Lung (tissue), 16 donors: Measurements from ENCODE around the gene IL23R. TPM values are rescaled to one million over a fixed set of nuclear protein-coding genes. Genes with fewer than 3 reads are reported as not detected.

Experiments used
- ATAC-seq: fragments of 200-7000 bp; cut with Tn5 transposase; one replicate; pipeline ENCODE4 v1.9.1; 2020; ENCODE audit warnings: moderate number of reproducible peaks; ENCODE audit not compliant: insufficient read depth, low FRiP score
- DNase-seq, 3 donors: peaks; one replicate each; pipeline ENCODE4 v3.0.0-alpha.2; 2013 to 2017
- H3K27ac ChIP-seq, 2 donors: one replicate each; pipeline ENCODE4 v1.5.1; 2013; ENCODE audit warnings: mild to moderate bottlenecking in 2 of 2, moderate library complexity in 2 of 2, control low read depth in 1 of 2, inconsistent platforms in 1 of 2, low read depth in 1 of 2, low read length in 1 of 2
- H3K27me3 ChIP-seq, 3 donors: one replicate each; pipeline ENCODE4 v1.5.1; 2013; ENCODE audit warnings: low read length in 2 of 3; ENCODE audit not compliant: control insufficient read depth in 3 of 3, insufficient read depth in 3 of 3
- H3K36me3 ChIP-seq, 4 donors: one replicate each; pipeline ENCODE4 v1.5.1; 2013; ENCODE audit warnings: low read length in 4 of 4, mild to moderate bottlenecking in 1 of 4, moderate library complexity in 1 of 4; ENCODE audit not compliant: control insufficient read depth in 4 of 4, insufficient read depth in 4 of 4
- H3K4me1 ChIP-seq, 5 donors: one replicate each; pipeline ENCODE4 v1.5.1; 2013; ENCODE audit warnings: low read length in 5 of 5, mild to moderate bottlenecking in 2 of 5, moderate library complexity in 1 of 5; ENCODE audit not compliant: control insufficient read depth in 5 of 5, insufficient read depth in 5 of 5
- H3K4me3 ChIP-seq: one replicate; pipeline ENCODE4 v1.5.1; 2013; ENCODE audit warnings: mild to moderate bottlenecking, control low read depth, moderate library complexity
- H3K9ac ChIP-seq, 2 donors: one replicate each; pipeline ENCODE4 v1.5.1; 2013; ENCODE audit warnings: low read length in 2 of 2, control low read depth in 1 of 2; ENCODE audit not compliant: insufficient read depth in 1 of 2
- H3K9me3 ChIP-seq, 4 donors: one replicate each; pipeline ENCODE4 v1.5.1; 2013; ENCODE audit warnings: low read length in 3 of 4, mild to moderate bottlenecking in 1 of 4, moderate library complexity in 1 of 4; ENCODE audit not compliant: control insufficient read depth in 4 of 4, insufficient read depth in 3 of 4
- WGBS, 2 donors: extraction: QIAGEN DNeasy Blood & Tissue Kit; methylation state at CpG; one replicate each; pipeline ENCODE4 v1.1.7; 2013; 5-methylcytosine and 5-hydroxymethylcytosine counted together
- long read RNA-seq, 5 donors: transcript quantifications; one replicate each; lab custom pipeline, GENCODE V29; 2026
- polyA plus RNA-seq, 2 donors: library from polyadenylated mRNA; stranded (reverse); fragments of 200-250 nt; gene quantifications; one replicate each; pipeline ENCODE4 v1.2.1, GENCODE V29; 2013
- total RNA-seq, 2 donors: library from RNA; depleted of rRNA in 1 of 2; stranded (reverse); fragments of >200 nt in 1 of 2; gene quantifications; one replicate each; pipeline ENCODE4 v1.2.1, GENCODE V29; 2014 to 2021
- TF ChIP-seq, protein P1 (sequence below): IDR thresholded peaks from 2 replicates; pipeline ENCODE4 v1.5.1; 2012; ENCODE audit warnings: mild to moderate bottlenecking; ENCODE audit errors: control extremely low read depth, extremely low read depth
- donor health status: control.
- donor health status: control.
- donor health status: Bipolar disorder and iron deficiency.
- donor health status: healthy.
- donor health status: DM: yes; HTN: yes; CAD: no.

Gene IL23R, protein sequence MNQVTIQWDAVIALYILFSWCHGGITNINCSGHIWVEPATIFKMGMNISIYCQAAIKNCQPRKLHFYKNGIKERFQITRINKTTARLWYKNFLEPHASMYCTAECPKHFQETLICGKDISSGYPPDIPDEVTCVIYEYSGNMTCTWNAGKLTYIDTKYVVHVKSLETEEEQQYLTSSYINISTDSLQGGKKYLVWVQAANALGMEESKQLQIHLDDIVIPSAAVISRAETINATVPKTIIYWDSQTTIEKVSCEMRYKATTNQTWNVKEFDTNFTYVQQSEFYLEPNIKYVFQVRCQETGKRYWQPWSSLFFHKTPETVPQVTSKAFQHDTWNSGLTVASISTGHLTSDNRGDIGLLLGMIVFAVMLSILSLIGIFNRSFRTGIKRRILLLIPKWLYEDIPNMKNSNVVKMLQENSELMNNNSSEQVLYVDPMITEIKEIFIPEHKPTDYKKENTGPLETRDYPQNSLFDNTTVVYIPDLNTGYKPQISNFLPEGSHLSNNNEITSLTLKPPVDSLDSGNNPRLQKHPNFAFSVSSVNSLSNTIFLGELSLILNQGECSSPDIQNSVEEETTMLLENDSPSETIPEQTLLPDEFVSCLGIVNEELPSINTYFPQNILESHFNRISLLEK
- under 1 TPM; 0.15 to 0.60 TPM for total RNA-seq
- under 1 TPM in 1 of 2 donors, not detected in 1; 0.03 TPM for polyA plus RNA-seq
- long read RNA-seq, donor 1: 0 reads
- long read RNA-seq, donor 2: 0 reads
- long read RNA-seq, donor 3: 0 reads
- long read RNA-seq, donor 4: 0 reads
- long read RNA-seq, donor 5: 0 reads

DNA sequence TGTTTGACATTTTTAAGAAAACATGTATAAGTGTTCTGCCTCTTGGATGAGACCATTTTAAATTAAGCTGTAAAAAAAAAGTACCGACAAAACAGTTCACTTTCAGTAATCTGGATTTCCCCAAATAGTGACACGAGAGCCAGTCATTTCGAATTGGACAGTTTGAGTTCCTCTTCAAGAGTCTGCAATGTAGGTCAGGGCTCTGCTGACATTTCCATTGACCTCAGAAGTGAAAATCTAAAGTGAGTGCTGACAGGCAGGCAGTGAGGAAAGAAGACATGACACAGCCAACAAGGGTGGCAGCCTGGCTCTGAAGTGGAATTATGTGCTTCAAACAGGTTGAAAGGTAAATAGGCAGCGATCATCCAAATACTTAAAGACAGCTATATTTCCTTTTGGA lies at the start of gene IL23R:
IL23R (plus strand) TSS at position 259 of the 400 bp plus-strand sequence. CDS start 1,667 bp downstream, outside the sequence.
- H3K9ac ChIP-seq: no peak within 1 kb of the TSS
- DNase-seq (no peak), ATAC-seq (no peak)
- WGBS, 2 donors: 40 to 72% methylated on average over 4 of the region's 4 CpGs
- no peak within 1 kb of the TSS for H3K27ac ChIP-seq
- no peaks in the 10 kb centered on the region for H3K27me3 ChIP-seq
- TF ChIP-seq, protein P1, sequence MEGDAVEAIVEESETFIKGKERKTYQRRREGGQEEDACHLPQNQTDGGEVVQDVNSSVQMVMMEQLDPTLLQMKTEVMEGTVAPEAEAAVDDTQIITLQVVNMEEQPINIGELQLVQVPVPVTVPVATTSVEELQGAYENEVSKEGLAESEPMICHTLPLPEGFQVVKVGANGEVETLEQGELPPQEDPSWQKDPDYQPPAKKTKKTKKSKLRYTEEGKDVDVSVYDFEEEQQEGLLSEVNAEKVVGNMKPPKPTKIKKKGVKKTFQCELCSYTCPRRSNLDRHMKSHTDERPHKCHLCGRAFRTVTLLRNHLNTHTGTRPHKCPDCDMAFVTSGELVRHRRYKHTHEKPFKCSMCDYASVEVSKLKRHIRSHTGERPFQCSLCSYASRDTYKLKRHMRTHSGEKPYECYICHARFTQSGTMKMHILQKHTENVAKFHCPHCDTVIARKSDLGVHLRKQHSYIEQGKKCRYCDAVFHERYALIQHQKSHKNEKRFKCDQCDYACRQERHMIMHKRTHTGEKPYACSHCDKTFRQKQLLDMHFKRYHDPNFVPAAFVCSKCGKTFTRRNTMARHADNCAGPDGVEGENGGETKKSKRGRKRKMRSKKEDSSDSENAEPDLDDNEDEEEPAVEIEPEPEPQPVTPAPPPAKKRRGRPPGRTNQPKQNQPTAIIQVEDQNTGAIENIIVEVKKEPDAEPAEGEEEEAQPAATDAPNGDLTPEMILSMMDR: no peak
- no peak within 1 kb of the TSS for H3K4me3 ChIP-seq
- H3K4me1 ChIP-seq: no peaks in the 10 kb centered on the region
- H3K36me3 ChIP-seq: no peaks in the 10 kb centered on the region
- H3K9me3 ChIP-seq: no peaks in the 10 kb centered on the region

DNA sequence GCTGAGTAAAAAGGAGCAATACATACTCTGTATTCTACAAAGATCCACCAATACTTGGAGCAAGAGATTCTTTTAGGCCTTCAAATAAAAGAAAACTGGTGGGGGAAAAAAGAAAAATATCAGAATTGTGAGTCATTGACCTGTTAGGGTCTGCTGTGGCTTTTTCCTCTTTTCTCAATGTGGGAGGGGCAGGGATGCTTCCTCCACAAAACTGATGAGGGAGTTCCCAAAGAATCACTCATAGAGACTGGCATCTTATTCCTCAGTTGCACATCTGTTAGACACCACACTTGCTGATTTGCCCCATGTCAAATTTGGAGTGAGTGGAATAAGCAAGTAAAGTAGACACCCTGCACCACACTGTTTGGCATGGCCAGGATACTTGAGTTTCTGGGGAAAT lies 48.1 kb upstream of the IL23R start:
- Histone ChIP-seq H3K27me3 (no peaks in the 10 kb centered on the region), H3K9ac (no peak overlapping the region), H3K4me1 (peaks cover 0 to 7% (median 0%) of the 10 kb centered on the region in 5 donors), H3K36me3 (no peaks in the 10 kb centered on the region), H3K27ac (no peak overlapping the region), H3K4me3 (no peak overlapping the region), H3K9me3 (peaks cover 0 to 9% (median under 1%) of the 10 kb centered on the region in 4 donors)
- ATAC-seq: no peak
- DNase-seq: no peak
- TF ChIP-seq, protein P1: no peak

DNA sequence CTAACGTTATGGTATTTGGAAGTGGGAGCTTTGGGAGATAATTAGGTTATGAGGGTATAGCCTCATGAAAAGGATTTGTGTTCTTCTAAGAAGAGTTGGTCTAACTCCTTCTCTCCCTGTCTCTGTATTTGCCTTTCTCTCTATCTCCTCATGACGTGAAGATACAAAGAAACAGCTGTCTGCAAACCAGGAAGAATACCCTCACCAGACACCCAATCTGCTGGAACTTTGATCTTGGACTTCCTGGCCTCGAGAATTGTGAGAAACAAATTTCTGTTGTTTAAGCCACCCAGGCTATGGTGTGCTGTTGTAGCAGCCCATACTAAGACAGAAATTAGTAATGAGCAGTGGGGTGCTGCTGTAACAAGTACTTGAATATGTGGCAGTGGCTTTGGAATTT lies 47.6 kb upstream of the IL23R start:
- Histone ChIP-seq H3K27me3 (no peaks in the 10 kb centered on the region), H3K4me3 (no peak overlapping the region), H3K9ac (no peak overlapping the region), H3K36me3 (no peaks in the 10 kb centered on the region), H3K9me3 (peaks cover 0 to 9% (median 0%) of the 10 kb centered on the region in 4 donors), H3K27ac (no peak overlapping the region), H3K4me1 (peaks cover 0 to 7% (median 0%) of the 10 kb centered on the region in 5 donors)
- peak; percentile 22 to 74 (median 56) for DNase-seq
- TF ChIP-seq, protein P1: no peak
- no peak for ATAC-seq
- WGBS, 2 donors: 64 to 86% methylated on average over 3 of the region's 3 CpGs
